GM23338 (cell line): ENCODE results near the gene PPM1F.

ENCODE experiments used
- CREB1 ChIP-seq: fragments of 250-450 bp; sonication (Bioruptor Pico); IDR thresholded peaks from 2 replicates; pipeline ENCODE4 v1.5.0; 2020; ENCODE audit warnings: low read depth, mild to moderate bottlenecking, moderate library complexity
- CTCF ChIP-seq, 2 experiments: fragments of 200-600 bp in 1 of 2; sonication (generic) in 1 of 2; conservative IDR thresholded peaks; 2 replicates each; pipeline versions ENCODE4 v1.5.1 to v1.6.1; 2016 to 2017; ENCODE audit warnings: antibody characterized with exemption in 2 of 2, low read depth in 2 of 2, mild to moderate bottlenecking in 2 of 2, moderate library complexity in 1 of 2
- ETS1 ChIP-seq: IDR thresholded peaks from 2 replicates; pipeline ENCODE4 v1.6.1; 2016; ENCODE audit warnings: antibody characterized with exemption
- EZH2 ChIP-seq: fragments of 200-600 bp; sonication (generic); IDR thresholded peaks from one replicate; pipeline ENCODE4 v1.8.0; 2017; ENCODE audit warnings: antibody characterized with exemption, mild to moderate bottlenecking, low read depth; ENCODE audit not compliant: unreplicated experiment
- EZH2phosphoT487 ChIP-seq: fragments of 200-600 bp; sonication (generic); IDR thresholded peaks from one replicate; pipeline ENCODE4 v1.8.1; 2018; ENCODE audit warnings: antibody characterized with exemption; ENCODE audit not compliant: unreplicated experiment
- JUNB ChIP-seq: IDR thresholded peaks from one replicate; pipeline ENCODE4 v1.6.1; 2016; ENCODE audit warnings: antibody characterized with exemption; ENCODE audit not compliant: unreplicated experiment
- NANOG ChIP-seq: IDR thresholded peaks from 2 replicates; pipeline ENCODE4 v1.6.1; 2016; ENCODE audit warnings: antibody characterized with exemption, borderline replicate concordance
- POLR2AphosphoS5 ChIP-seq: IDR thresholded peaks from 2 replicates; pipeline ENCODE4 v1.6.1; 2016; ENCODE audit warnings: antibody characterized with exemption, low read depth
- STAT1 ChIP-seq: IDR thresholded peaks from one replicate; pipeline ENCODE4 v1.6.1; 2016; ENCODE audit warnings: antibody characterized with exemption; ENCODE audit not compliant: unreplicated experiment
- ZNF114 ChIP-seq: fragments of 250-450 bp; sonication (Bioruptor Pico); IDR thresholded peaks from 2 replicates; pipeline ENCODE4 v1.5.0; 2020; ENCODE audit warnings: mild to moderate bottlenecking, moderate library complexity
- ZNF331 ChIP-seq: fragments of 250-450 bp; sonication (Bioruptor Pico); IDR thresholded peaks from 2 replicates; pipeline ENCODE4 v1.5.0; 2020; ENCODE audit warnings: low read depth, mild to moderate bottlenecking, moderate library complexity
- TF ChIP-seq, protein P1 (sequence below): IDR thresholded peaks from one replicate; pipeline ENCODE4 v1.6.1; 2018; ENCODE audit warnings: antibody characterized with exemption; ENCODE audit not compliant: unreplicated experiment

DNA sequence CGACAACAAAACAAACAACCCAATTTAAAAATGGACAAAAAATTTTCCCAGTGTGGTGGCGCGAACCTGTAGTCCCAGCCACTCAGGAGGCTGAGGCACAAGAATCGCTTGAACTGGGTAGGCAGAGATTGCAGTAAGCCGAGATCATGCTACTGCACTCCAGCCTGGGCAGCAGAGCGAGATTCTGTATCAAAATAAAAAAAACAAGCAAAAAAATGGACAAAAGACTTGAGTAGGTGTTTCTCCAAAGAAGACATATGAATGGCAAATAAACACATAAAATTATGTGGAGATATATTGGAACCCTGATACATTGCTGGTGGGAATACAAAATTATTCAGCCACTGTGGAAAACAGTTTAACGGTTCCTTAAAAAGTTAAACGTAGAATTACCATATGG is 57.8 kb downstream of the PPM1F start:
- TF ChIP-seq CTCF (conservative IDR thresholded peaks at IDR 0.05; ENCODE audit: low read depth in 2 of 2) = no peak
- no peak for TF ChIP-seq CREB1
- no peak for TF ChIP-seq EZH2
- no peak for TF ChIP-seq EZH2phosphoT487
- no peak for TF ChIP-seq JUNB
- TF ChIP-seq POLR2AphosphoS5 = no peak
- TF ChIP-seq, protein P1, sequence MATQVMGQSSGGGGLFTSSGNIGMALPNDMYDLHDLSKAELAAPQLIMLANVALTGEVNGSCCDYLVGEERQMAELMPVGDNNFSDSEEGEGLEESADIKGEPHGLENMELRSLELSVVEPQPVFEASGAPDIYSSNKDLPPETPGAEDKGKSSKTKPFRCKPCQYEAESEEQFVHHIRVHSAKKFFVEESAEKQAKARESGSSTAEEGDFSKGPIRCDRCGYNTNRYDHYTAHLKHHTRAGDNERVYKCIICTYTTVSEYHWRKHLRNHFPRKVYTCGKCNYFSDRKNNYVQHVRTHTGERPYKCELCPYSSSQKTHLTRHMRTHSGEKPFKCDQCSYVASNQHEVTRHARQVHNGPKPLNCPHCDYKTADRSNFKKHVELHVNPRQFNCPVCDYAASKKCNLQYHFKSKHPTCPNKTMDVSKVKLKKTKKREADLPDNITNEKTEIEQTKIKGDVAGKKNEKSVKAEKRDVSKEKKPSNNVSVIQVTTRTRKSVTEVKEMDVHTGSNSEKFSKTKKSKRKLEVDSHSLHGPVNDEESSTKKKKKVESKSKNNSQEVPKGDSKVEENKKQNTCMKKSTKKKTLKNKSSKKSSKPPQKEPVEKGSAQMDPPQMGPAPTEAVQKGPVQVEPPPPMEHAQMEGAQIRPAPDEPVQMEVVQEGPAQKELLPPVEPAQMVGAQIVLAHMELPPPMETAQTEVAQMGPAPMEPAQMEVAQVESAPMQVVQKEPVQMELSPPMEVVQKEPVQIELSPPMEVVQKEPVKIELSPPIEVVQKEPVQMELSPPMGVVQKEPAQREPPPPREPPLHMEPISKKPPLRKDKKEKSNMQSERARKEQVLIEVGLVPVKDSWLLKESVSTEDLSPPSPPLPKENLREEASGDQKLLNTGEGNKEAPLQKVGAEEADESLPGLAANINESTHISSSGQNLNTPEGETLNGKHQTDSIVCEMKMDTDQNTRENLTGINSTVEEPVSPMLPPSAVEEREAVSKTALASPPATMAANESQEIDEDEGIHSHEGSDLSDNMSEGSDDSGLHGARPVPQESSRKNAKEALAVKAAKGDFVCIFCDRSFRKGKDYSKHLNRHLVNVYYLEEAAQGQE = no peak
- no peak for TF ChIP-seq NANOG
- no peak for TF ChIP-seq ETS1
- TF ChIP-seq ZNF331 (CRISPR knock-in tag) = no peak
- TF ChIP-seq STAT1 = no peak
- no peak for TF ChIP-seq ZNF114
